H1 (cell line): ENCODE results near the gene NOTCH4. TPM values are rescaled to one million over a fixed set of nuclear protein-coding genes. Genes with fewer than 3 reads are reported as not detected.

Source experiments
- CREB1 ChIP-seq: IDR thresholded peaks from 2 replicates; pipeline ENCODE4 v1.6.1; 2012; ENCODE audit warnings: inconsistent platforms
- SAP30 ChIP-seq: fragments of 300-600 bp; sonication (generic); IDR thresholded peaks from 2 replicates; pipeline ENCODE4 v1.7.1; 2012; ENCODE audit warnings: low read length, moderate library complexity, mild to moderate bottlenecking, inconsistent platforms; ENCODE audit not compliant: insufficient read depth, insufficient replicate concordance
- polyA plus RNA-seq, 7 experiments: library from polyadenylated mRNA; depleted of rRNA in 3 of 7; stranded (reverse) in 5 of 7; unstranded in 2 of 7; fragments of >200 nt in 5 of 7; fragments of 200-250 nt in 2 of 7; gene quantifications; 1 replicate in 5 of 7; 2 replicates in 1 of 7; 4 replicates in 1 of 7; pipeline versions ENCODE4 v1.2.1 to v1.2.3, GENCODE V29; 2011 to 2013; ENCODE audit warnings: missing spikeins in 2 of 7, mixed read lengths in 2 of 7
- total RNA-seq: library from RNA; stranded (reverse); fragmentation: NEBNext Ultra II Directional; extraction: Animal tissue kit (Norgen Biotek cat#: 25700); gene quantifications from 2 replicates; pipeline ENCODE4 v1.2.1, GENCODE V29; 2021

NOTCH4 gene
- total and polyA plus RNA-seq, 2 of the 8 experiments (the other 6 are each of a cell fraction or from before 2014, with no cell fraction given): 1.9 to 2.8 TPM

- TF ChIP-seq SAP30 (no peak), CREB1 (no peak)
Measured at GRCh38 chr6:32252331-32253009, 28.6 kb upstream of the NOTCH4 start (continued).
